Erythroblast (primary cell): Measurements from ENCODE around the gene ANO1.

ENCODE experiments used
- GATA1 ChIP-seq: IDR thresholded peaks from 2 replicates; pipeline ENCODE4 v1.6.1; 2011; ENCODE audit warnings: low read depth, mild to moderate bottlenecking, control low read depth, low read length, moderate library complexity
- POLR2A ChIP-seq: IDR thresholded peaks from 2 replicates; pipeline ENCODE4 v1.6.1; 2011; ENCODE audit warnings: mild to moderate bottlenecking, low read length

GRCh38 chr11:70046089-70046488, 32.0 kb upstream of the ANO1 start:
- TF ChIP-seq POLR2A: no peak
- TF ChIP-seq GATA1: no peak
